Brain pericyte (primary cell): ENCODE results near the gene NOVA2.

Experiments used
- DNase-seq: peaks from one replicate; pipeline ENCODE4 v3.0.0-alpha.2; 2012; ENCODE audit warnings: low read depth, low spot score

The NOVA2 gene

DNA sequence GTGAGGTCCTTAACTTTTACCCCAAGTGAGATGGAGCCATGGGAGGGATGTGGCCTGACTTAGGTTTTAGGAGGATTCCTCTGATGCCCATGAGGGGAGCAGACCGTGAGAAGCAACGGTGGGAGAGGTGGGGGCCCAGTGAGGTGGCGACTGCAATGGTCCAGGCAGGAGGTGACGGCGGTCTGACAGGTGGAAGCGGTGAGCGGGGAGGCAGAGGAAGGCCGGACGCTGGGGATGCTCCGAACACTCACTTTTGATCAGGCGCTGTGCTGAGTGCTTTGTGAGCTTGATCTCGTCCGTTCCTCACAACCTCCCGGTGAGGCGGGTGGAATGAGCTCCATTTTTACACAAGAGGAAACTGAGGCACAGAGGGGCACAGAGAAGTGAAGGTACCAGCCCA, 11.6 kb downstream of the NOVA2 start:
- no peak for DNase-seq

DNA sequence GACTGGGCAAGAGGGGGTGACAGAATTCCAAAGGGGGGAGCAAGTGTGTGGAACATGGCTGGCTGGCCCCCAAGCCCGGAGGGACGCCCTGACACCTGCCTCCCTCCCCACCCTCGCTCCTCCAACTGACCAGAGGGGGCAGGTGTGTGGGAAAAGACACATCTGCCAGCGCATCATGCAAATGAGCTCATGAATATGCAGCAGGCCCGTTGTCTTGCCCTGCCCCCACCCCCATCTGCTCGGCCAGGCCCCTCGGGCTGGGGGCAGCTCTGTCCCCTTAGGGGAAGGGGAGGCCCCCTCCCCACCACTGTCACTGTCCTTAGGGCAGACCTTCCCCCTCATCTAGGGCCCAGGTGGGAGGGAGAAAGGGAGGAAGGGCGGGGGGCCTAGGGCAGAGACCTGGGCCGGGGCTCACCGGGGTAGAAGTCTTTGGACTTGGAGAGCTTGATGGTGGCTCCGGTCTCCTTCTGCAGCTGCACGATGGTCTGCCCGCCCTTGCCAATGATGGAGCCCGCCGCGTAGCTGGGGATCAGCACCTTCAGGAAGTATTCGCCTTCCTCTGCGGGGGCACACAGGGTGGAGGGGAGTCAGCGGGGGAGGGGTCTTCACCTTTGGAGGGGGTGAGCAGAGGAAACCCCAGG, 12.9 kb downstream of the NOVA2 start:
- no peak for DNase-seq

DNA sequence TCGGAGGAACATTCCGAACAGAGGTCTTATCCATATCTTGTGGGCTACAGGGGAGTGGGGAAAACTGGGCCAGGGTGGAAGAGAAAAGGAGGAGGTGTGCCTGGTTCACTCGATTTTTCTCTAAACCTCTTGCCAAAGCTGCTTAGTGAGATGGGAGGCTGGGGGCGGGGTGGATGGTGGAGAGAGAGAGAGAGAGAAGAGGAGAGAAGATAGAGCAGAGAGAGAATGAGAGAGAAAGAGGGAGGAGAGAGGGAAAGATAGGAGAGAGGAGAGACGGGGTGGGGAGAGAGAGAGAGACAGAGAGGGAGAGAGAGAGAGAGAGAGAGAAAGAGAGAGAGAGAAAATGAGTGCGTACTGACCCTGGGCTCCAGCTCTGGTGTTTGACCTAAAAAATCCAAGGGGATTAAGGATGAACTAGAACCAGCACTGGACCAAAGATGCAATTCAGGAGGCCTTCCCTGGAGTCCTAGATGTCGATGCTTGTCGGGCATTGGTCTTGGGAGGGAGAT, 14.1 kb downstream of the NOVA2 start:
- DNase-seq = no peak

DNA sequence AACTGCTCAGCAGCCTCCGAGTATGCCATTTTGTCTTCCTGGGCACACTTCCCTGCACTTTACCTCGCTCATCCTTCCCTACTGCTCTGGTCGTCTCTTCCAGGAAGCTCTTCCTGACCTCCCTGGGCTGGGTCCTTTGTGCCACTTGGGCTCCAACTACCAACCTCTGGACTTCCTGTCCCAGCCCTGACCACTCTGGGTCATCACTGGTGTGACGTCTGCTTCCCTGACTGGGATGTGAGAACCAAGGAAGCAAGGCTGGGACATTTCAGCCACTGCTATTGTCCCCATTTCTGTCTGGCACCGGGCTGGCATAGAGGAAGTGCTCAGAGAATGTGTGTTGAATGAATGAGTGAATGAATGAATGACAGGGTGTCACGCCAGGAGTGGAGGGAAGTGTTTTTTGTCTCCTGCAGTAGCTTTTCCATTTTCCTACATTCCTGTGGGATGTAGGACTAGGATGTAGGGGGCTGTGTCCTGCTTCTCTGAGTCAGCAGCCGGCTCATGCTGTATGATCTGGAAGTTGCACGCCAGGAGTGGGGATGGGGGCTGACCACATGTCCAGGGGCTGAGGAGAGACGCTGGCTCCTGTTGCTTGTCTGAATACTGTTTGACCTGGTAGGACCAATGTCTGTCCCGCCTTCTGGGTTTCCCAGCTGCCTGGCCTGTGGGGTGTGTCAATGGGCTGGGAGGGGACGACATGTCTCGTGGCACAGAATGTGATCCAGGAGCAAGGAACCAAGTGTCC, 14.7 kb downstream of the NOVA2 start:
- DNase-seq = no peak

DNA sequence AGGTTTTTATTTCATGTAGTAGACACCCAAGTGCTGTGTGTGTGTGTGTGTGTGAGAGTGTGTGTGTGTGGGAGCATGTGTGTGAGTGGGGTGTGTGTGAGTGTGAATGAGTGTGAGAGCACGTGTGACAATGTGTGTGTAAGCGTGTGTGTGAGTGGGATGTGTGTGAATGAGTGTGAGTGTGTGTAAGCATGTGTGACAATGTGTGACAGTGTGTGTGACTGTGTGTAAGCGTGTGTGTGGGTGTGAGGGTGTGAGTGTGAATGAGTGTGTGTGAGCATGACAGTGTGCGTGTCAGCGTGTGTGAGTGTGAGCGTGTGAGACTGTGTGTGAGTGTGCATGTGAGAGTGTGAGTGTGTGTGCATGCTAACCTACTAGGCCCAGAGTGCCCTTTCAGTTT, 15.3 kb downstream of the NOVA2 start:
- no peak for DNase-seq

DNA sequence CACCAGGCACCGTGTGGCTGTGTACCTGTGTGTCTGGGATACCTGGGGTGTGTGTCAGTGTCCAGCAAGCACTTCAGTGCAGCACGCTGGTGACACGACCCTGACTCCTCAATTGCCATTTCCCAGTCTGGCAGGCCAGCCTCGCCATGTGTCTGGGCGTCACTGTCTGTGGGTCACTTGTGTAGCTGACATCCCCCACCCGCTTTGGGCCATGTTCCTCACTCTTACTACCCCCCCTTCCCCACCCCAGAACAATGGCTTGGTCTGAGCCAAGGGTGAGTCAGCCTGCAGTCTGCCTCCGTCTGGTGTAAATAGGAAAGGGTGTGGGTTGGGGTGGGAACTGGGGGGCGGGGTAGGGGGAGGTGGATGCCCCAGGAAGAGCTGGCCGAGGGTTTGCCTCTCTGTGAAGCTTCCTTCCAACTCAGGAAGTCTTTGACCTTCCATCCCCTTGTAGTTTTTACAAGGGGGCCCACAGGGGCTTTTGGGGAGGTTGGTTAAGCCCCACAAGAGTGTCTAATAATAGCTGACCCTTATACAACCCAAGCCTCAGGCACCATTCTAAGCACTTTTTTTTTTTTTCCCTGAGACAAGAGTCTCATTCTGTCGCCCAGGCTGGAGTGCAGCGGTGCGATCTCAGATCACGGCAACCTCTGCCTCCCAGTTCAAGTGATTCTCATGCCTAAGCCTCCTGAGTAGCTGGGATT, 17.6 kb downstream of the NOVA2 start:
- DNase-seq = no peak

DNA sequence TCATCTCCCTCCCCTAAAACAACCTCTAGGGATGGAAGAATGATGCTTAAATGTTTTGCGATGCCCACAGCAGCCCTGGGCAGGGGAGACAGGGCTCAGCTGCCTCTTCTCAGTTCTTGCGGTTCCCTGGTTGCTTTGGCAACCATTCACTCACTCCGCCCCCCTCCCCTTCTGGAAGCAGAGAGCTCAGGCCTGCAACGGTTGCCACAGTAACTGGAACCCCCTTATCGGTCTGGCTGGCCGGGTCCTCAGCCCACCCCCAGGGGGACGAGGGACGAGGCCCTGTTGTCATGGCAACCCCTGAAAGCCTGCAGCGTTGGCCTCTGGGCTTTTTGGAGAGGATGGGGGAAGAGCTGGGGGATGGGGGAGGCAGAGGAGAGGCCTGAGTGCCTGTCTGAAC, 19.5 kb downstream of the NOVA2 start:
- DNase-seq = no peak

DNA sequence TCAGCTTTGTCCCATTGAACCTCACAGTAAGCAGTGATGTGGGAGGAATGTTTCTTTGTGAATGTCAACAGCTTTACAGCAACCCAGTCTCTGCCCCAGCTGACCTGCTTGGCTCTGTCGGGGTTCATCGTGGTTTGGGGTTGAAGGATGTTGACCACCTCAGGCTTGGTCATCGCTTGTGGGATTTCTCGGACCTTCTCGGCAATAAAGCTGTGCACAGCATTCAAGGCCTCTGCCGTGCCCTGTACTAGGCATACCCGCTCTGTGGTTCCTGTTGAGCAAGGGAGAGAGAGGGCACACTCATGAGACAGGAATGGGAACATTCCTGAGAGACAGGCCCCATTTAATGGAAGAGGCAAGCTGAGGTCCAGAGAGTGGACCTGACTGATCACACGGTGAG, 20.0 kb downstream of the NOVA2 start:
- no peak for DNase-seq

DNA sequence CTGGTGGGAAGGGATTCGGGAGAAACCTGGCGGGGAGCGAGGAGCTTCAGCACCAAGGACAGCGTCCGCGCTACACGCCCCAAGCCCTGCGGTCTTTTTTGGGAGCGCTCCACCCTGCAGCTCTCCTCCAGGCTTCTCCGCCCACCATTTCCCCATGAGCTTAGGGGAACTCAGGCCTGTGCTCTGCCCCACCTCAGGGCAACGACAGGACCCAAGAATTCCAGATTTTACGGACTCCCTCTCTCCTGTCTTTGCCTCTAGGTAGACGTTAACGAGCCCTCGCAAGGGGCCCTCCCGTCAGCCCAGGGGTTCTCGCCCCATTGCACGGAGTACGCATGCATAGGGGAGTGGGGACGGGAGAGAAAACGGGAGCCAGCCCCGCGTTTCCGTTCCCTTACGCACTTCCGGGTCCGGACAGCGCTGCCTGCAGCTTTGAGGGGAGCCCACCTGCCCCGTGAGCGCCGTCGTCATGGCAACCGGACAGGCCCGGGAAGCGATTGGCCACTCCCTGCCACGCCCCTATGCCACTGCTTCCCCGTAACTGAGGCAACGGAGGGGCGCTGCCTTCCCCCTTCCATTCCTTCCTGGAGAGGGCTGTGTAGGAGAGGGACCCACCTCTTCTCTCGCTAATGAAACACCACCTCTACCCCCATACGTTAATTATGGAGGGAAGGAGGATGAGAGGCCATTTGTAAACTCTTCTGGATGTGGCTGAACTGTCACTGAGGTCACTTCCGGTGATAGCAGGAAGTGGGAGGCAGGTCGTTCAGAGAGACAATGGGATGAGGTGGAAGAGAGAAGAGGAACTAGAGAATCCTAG, 20.8 kb downstream of the NOVA2 start:
- no peak for DNase-seq

DNA sequence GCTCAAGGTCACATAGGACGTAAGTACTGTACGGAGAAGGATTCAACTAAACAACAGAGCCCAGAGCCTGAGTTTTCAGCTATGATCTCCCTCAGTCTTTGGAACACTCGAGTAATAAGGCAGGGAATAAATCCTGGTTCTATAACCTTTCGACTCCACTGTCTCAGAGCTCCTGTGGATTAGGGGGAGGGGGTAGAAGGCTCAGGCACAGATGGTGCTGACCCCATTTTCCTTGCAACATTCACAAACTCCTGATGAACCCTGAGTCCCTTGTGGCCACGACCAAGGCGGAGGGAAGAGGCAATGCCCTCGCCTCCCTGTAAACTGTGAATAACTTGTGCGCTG, 21.4 kb downstream of the NOVA2 start:
- DNase-seq = no peak

DNA sequence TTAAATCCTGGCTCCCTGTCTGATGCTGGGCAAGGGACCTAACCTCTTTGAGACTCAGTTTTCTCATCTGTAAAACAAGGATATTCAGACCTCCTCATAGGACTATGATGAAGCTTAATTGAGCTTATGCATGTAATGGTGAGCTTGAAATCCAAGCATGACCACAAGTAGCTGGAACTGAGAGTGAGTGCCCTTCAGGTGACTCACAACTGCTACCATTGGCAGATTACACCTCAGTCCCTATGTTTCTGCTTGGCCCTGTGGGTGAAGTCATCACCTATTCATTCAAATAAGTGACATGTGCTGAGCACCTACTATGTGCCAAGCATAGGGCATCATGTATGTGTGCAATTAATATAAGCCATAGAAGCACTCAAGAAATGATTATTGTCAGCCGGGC, 25.7 kb downstream of the NOVA2 start:
- DNase-seq = no peak

DNA sequence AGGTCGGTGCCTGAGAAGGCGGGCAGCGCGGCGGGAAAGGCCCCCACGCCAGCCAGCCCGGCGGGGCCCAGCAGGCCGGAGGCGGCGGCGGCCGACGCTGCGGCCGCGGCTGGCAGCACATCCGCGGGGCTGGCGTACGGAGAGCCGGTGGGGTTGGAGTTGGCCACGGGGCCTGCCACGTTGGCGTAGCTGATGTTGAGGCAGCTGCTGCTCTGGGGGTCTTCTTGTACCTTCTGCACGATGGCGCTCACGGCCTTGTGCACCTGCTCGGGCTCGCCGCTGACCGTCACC, 33.2 kb downstream of the NOVA2 start:
- no peak for DNase-seq

DNA sequence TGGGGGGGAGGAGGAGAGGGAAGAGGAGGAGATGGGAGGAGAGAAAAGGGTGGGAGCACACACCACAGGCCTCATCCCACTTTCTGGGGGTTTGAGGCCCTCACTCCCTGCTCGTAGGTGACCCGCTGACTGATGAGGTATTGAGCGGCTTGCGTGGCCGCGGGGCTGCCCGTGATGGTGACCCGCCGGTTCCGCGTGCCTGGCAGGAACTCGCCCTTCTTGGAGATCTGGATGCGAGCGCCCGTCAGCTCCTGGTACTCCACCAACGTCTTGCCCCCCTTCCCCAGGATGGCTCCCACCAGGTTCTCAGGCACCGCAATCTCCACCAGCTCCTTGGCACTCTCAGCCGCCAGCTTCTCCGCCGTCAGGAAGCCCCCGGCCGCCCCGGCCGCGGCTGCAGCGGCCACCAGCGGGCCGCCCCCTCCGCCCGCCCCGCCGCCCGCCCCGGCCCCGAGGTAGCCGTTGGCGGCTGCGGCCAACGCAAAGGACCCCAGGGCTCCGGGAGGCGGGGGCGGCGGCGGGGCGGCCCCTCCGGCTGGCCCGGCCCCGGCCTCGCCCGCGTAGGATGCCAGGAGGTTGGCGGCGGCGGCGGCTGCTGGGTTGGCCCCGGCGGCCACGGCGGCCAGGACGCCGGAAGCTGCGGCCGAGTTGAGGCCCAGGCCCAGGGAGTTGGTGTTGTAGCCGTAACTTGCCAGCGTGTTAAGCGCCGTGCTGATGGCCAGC, 33.7 kb downstream of the NOVA2 start:
- DNase-seq = no peak

DNA sequence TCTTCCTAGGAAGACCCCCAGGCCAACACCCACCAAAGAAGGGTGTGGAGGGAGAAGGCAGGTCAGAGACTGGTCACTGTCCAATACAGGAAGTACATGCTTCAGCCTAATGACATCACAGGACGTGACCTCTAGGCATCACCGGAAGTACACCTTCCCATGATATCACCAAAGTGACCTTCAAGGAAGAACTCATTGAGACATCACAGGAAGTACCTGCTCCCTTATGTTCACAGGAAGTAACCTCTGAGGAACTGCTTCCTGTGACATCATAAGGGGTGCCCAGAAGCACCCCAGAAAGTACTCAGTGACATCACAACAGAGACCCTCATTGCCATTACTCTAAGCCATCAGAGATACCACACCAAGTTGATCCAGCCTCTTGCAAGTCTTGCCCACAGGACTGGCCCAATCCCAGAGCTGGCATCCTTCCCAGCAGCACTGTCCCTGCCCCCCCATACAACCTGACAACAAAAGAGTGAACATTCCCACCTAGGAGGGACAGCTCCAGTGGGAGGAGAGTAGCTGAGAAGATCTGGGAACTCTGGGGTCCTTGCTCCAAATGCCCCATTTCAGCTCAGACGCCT, 34.8 kb downstream of the NOVA2 start:
- no peak for DNase-seq

DNA sequence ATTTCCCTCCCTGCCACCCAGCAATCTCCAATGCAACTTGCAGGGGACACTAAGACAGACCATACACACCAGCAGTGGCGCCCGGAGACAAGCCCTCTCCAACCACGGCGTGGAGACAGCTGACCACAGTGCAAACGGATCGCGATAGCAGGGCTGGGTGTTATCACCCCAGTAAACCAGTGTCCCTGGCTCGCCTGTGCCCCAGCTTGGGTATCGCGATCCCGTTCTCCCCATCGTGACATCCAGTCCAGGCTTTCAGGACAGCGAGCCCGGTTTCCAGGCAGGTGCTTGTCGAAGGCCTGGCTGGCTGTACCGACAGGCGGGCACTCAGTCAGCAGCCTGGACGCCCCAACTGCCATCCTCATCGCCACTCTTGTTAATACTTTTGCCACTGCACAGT, 38.4 kb downstream of the NOVA2 start:
- no peak for DNase-seq

DNA sequence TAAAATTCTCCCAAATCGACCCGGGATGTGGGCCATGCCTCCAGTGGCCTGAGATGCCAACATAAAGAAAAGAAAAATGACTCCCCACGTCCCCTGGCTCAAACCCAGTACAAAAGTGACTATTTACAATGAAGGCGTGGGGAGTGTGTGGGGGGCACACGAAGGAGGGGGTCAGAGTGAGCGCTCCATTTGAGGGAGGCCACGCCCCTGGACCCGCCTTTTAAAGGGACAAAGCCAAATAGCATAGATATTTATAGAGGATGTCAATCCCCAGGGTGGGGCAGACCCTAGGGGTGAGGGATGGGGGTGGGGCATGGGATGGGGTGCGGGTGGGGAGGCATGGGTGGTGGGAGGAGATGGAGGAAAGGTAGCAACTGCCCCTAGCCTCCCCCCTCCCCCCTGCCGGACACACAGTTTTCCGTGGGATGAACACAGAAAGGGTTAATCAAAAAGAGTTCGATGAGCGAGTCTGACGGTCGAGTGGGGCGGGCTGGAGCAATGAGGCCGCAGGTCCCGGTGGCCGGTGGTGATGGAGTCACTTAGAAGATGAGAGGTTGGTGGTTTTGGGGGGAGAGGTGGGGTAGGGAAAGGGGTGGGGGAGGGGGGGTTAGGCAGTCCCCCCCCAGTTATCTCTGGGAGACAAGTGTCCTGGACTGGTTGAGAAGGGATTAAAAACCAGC, 39.0 kb downstream of the NOVA2 start:
- DNase-seq = no peak

DNA sequence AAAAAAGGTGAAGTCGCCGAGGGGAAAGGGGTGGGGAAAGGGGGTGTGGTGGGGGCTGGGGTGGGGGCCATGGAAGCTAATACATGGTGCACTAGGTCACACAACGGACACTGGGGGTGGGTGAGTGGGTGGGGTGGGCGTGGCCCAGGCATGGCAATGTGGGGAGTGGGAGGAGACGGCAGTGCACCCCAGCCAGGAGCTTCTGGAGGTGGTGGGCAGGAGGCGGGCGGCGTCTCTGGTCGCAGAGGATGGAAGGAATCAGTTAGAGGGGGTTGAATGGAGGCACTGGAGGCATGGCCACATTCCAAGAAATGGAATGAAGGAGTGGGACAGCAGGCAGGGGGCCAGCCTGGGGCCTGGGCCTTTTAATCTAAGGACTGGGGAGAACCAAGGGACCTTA, 39.9 kb downstream of the NOVA2 start:
- DNase-seq = no peak

DNA sequence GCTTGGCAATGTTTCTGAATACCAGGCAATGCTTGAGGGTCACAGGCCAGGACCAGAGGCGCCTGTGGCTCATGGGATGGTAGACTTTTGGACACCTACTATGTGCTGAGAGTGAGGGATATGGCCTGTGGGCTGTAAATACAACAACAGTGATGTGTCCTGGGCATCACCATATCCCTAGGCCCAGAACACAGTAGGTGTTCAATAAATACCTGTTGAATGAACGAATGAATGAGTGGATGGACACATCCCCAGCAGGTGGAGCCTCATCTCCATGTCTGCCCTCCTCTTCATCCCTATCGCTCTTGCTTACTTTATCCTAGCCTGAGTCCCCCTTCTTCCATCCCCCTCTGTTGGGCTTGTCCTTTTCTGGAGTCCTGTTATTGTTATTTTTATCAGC, 42.6 kb downstream of the NOVA2 start:
- DNase-seq = no peak

DNA sequence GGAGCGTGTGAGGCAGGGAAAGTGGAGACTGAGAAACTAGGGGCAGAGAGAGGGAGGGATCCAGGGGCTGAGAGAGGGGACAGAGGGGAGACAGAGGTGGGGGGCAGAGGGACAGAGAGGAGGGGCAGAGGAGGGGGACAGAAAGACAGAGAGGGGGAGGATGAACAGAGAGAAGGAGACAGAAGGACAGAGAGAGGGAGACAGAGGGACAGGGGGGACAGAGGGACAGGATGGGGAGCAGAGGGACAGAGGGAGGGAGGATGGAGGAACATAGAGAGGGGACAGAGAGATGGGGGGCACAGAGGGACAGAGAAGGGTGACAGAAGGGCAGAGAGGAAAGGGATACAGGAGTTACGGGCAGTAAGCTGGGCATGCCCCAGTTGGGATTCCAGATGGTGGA, 44.4 kb downstream of the NOVA2 start:
- DNase-seq = no peak

DNA sequence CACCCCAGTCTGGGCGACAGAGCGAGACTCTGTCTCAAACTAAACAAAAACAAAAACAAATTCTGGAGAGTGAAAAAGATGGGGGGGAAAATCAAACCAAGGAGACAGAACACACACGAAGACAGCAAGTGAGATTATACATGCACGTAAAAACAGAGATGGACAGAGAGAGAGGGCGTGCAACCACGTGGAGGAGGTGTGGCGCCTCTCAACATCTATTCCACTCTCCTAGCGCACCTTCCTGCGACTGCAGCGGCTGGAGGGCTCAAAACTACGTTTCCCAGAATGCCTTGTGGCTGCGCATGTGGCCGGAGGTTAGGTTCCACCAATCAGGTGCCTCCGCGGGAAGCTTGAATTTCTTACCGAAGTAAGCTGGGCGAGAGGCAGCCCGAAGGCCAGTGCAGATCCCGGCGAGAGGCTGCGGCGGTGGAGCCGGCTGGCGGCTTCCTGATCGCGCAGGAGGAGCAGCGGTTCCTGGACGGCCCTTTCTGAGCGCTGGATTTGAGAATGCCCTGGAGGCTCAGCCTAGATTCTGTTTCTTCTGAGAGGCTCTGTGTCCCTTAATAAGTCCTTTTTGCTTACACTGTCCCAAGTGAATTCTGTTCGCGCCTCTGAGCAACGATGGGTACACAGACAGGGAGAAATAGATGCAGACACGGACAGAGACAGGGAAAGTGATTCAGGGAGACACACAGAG, 46.0 kb downstream of the NOVA2 start:
- DNase-seq = no peak
